GM19324 (cell line): Measurements from ENCODE around the gene HDAC3.

Experiments used
- ATAC-seq: cut with Tn5 transposase; IDR thresholded peaks from one replicate; pipeline ENCODE4 v1.9.1; 2021; ENCODE audit warnings: mild to moderate bottlenecking, moderate library complexity; ENCODE audit not compliant: unreplicated experiment, low FRiP score

Gene HDAC3

GRCh38 chr5:141636413-141637122 is at the start of gene HDAC3, which contains the start of gene RELL2:
Gene HDAC3 (minus strand): TSS chr5:141636849. CDS start chr5:141636790, 59 bp downstream.
Gene RELL2 (plus strand): TSS chr5:141636997. CDS start chr5:141638226, 1,229 bp downstream.
- peak; percentile 83 for ATAC-seq

DNA sequence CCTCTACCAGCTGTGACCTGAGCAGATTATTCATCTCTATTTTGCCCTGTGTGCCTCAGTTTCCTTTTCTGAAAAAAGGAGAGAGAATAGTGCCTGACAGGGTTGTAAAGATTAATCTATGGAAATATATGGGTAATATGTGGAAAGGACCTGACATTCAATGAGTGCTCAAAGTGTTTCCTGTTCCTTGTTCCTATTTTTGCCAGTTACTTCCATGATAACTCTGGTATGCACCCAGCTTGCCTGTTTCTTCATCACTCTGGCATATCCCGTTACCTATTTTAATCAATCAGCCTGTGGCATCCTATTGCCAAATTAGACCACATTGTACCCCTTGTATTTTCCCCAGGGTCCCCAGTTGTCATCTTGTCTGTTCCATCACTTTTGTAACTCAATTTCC is 48.9 kb upstream of the HDAC3 start:
- ATAC-seq = no peak

DNA sequence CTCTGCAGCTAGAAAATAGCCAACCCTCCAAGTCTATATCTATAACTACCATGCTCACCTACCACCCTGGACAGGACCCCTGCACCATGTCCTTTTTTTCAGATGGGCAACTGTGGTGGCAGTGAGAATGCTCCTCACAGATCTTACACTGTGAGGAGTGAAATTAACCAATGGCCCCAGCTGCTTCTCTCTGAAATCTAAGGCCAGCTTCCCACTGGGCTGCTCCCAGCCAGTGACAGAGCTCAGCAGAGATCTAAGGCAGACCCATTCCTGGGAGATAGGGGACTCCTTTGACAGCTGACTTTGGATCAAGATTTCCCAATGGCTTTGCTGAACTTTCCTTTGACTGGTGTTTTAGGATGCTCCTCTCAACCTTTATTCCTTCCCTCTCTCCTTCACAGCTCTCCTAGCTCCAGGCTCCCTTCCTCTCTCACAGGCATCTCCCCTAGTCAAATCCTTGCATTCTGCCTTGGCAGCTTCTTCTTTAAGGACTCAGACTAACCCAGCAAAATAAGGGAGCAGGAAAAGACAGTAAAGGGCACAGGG is 47.0 kb upstream of the HDAC3 start:
- ATAC-seq = no peak

DNA sequence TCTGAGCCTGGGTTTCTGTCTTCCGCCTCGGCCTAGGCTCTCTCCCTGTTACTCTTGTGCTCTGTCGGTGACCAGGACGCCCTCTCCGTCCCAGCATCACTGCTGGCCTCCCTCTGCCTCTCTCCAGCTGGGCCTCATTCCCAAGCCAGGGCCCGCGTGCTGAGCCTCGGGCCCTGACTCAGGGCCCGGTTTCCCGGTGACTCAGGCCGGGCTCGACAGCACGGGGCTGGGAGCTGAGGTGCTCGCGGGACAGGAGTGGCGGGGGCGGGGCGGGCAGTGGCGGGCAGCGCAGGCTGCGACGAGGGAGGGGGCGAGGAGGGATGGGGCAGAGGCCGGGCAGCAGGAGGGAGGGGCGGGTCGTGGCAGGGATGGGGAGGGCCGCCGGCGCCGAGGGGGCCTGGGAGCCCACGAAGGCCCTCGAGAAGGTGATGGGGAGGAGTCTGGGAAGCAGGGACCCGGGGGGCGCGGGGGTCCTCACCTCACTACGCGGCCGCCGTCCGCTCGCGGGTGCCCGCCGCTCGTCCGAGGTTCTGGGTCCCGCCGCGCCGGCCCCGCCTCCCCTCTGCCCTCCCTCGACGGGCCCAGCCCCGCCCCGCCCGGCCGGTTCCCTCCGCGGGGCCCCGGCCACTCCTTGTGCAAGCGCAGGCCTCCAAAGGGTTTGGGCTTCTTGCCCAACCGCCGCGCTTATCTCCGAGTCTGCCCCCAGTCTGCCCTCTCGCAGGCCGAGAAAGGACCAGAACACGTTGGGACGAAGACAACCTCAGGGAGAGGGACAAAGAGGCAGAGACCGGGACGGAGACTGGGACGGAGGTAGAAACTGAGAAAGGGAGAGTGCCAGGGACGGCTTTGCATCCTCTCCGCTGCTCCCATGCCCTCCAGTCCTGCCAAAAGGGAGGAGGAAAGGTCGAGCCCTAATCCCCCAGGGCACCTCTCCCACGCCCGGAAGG is 45.3 kb upstream of the HDAC3 start, which contains the start of gene ARAP3:
ARAP3 (minus strand) TSS at position 536 of the 947 bp plus-strand sequence. CDS start 1,744 bp downstream, outside the sequence.
- ATAC-seq = no peak

DNA sequence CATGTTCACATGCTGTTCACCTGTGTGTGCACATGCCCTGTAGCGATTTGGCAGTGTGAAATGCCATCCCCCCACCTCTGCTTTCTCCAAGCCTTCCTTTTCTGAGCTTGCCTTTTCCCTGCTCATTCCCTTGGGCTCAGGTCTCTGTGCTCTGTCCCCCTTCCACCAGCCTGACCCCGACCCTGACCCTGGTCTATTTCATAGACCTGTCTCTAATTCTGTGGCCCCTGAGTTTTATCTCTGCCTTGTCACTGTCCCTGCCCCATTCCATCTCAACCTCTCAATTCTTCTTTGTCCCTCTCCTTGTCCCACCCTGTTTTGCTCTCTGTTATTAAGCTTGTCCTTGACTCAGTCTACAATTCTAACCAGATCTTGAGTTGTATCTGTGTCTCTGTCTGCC is 44.6 kb upstream of the HDAC3 start:
- ATAC-seq = no peak

DNA sequence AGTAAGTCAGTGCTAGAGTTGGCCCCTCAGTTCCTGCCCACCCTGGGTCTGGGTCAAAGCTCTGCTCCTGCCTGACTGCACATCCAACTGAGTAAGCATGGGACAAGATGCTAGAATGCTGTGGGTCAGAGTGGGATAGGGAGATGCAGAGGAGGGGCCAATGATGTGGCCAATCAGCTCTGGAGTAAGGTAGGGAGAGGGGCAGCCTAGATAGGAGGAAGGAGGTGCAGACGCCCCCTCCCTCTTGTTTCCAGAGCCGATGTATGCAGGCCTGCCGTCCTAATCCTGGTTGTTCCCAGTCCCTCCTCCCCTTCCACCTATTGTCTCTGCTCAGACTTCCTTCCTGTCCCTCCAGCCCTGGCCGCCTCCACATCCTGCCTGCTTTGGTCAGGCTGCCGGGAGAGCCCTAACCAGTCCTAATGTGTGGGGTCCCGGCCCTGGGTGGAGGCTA is 44.1 kb upstream of the HDAC3 start:
- ATAC-seq = no peak

- ATAC-seq = no peak
Measured at GRCh38 chr5:141680178-141680577, 43.5 kb upstream of the HDAC3 start.

DNA sequence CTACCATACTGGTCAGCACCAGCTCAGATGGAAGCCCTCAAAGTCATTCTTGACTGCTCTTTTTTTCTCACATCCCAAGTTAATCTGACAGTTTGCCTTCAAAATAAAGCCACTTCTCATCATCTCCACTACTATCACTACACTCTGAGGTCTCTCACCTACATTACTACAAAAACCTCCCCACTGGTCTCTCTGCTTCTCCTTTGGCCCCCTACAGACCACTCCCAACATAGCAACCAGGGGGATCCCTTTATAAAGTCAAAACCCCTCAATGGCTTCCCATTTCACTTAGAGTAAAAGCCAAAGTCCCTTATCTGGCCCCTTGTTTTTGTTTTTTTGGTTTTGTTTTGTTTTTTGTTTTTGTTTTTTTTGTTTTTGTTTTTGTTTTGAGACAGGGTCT is 40.8 kb upstream of the HDAC3 start:
- no peak for ATAC-seq

- ATAC-seq = no peak
Measured at GRCh38 chr5:141675672-141676071, 39.0 kb upstream of the HDAC3 start.

- no peak for ATAC-seq
Measured at GRCh38 chr5:141674747-141675146, 38.1 kb upstream of the HDAC3 start.

GRCh38 chr5:141672841-141673813 is 36.5 kb upstream of the HDAC3 start:
- ATAC-seq = no peak

DNA sequence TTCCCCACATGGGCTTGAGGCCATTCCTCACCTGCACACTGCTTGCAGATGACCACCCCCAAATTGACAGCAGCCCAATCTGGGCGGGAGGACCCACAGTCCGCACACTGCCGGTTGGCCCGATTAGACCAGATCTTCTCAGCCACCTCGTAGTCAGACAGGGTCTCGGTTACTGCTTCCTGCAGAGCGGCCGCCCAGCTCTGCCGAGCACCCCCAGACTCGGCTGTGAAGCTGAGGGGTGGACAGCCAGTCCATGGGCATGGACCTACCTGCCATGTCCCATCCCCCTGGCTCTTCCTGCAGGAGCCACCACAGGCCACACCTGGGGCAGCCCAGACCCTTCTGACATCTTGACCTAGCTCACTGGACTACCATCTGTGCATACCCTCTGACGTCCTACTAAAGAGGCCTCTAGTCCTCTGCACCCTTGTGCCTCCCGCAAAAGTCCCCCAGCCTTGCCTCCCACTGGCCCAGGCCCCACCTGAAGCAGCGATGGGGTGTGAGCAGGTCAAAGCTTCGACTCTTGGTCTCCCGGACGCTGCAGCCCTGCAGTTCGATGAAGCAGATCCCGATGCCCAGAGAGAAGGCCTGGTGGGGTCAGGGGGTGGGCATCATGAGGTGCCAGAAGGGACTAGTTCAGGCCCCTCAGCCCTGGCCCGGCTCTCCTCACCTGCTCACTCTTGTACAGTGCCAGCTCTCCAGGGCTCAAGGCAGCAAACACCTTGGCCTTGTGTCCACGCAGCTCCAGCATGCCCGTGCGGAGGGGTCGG is 35.6 kb upstream of the HDAC3 start:
- no peak for ATAC-seq

DNA sequence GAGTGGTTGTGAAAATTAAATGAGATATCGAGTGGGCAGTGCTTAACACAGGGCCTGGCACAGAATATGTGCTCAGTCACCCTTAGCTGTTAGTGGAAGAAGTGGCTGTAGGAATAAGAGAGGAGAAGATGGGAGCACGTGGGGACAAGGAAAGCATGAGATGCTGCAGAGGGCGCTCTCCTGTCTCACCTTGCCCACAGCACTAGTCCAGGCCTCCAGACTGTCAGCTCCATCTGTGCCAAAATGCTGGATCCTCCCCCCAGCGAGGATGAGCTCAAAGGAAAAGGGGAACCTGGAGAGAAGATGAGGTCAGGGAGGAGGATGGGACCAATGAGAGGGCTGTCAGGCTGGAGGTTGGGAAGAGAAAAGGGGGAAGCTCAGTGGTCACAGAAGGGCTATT is 32.9 kb upstream of the HDAC3 start:
- ATAC-seq = no peak

GRCh38 chr5:141668601-141669265 is 32.1 kb upstream of the HDAC3 start:
- ATAC-seq = no peak

GRCh38 chr5:141665995-141666940 is 29.6 kb upstream of the HDAC3 start:
- no peak for ATAC-seq

GRCh38 chr5:141664733-141665461 is 28.2 kb upstream of the HDAC3 start:
- ATAC-seq = peak; percentile 85

- ATAC-seq = no peak
Measured at GRCh38 chr5:141663506-141663905, 26.9 kb upstream of the HDAC3 start.
